ENCODE results near the gene TRPM5.

The TRPM5 gene

GRCh38 chr11:2468363-2469235, 24.3 kb upstream of the TRPM5 start:
- DNase-seq: no peak

DNA sequence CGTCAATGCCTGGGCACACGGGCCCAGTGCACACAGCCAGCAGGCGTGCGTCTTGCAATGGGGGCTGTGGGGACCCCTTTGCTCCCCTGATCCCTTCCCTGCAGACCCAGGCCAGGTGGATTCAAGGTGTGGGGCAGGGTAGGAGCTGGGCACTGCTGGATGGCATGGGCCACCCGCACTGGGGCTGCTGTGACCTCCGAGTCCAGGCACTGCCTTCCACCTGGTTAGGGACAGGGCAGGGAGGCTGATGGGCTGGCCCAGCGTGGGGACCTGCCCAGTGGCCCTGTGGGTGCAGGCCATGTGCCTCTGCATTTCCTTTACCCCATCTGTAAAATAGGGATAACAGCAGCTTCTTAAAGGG, 23.4 kb upstream of the TRPM5 start:
- no peak for DNase-seq

DNA sequence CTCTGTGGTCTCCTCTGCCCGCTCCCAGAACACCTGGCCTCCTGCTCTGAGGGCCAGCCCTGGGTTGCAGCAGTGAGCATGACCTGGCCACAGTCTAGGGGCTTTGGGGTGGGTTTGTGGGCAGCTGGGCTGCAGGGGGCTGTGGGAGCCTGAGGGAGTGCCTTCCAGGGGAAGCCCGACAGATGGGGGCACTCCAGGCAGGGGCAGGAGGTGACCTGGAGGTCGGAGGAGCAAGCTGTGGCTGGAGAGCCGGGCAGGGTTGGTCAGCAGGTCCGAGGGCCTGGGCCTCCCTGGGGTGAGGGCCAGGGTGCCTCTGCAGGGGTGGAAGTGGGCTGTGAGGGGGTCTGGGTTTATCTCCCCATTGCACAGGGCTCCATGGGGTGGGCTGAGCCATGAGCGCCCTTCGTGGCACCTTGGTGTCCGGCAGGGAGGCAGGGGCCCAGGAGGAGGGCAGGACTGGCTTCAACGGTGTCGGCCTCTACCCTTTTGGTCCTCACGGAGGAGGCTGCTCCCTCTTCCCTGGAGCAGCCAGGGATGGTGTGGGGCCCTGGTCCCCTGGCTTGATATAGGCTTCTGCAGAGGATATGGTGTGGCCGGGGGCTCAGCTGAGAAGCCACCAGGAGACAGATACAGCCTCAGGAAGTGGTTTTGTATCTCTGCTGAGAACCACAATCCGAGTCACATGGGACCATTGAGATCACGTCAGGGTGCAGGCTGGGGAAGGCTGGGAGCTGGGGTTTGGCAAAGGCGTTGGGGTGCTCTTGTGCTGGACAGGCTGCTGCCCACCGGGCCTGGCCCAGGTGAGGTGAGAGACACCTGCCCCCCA, 22.8 kb upstream of the TRPM5 start:
- no peak for DNase-seq

- no peak for DNase-seq
These were observed 21.9 kb upstream of the TRPM5 start for GRCh38 chr11:2466069-2466801.

DNA sequence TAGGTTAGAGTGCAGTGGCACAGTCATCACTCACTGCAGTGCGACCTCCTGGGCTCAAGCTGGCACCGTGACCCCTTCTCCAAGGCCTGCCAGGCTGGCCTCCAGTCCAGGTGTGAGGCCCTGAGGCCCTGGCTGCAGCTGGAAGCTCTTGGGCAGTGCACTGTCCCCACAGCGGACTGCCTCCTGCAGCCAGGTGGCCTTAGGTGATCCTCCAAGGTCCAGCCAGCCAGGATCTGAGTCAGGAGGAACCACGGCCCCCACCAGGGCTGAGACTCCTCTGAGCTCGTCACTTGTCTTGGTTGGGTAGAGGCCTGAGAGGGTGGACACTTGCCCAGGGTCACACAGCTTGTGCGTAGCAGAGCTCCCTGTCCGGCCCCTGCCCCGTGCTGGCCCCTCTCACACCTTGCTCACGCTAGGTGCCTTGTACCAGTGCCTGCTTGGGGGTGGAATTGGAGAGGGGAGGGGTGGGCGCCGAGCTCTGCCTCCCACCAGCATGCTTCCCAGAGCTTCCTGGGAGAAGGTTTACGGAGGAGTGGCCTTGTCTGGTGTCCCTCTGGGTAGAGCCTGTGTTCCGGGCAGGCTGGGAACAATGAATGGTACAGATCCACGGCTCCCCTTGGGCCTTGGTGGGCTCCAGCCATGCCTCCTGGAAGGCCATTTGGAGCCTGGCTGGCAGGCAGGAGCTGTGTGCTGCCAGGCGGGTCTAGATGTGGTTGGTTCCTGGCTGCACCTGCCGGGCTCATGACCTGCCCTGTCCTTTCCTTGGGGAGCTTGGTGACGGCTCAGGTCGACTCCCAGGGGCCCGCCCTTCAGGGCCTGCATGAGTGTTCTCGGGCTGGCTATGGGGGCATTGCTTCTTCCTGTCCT, 21.1 kb upstream of the TRPM5 start:
- DNase-seq: no peak

DNA sequence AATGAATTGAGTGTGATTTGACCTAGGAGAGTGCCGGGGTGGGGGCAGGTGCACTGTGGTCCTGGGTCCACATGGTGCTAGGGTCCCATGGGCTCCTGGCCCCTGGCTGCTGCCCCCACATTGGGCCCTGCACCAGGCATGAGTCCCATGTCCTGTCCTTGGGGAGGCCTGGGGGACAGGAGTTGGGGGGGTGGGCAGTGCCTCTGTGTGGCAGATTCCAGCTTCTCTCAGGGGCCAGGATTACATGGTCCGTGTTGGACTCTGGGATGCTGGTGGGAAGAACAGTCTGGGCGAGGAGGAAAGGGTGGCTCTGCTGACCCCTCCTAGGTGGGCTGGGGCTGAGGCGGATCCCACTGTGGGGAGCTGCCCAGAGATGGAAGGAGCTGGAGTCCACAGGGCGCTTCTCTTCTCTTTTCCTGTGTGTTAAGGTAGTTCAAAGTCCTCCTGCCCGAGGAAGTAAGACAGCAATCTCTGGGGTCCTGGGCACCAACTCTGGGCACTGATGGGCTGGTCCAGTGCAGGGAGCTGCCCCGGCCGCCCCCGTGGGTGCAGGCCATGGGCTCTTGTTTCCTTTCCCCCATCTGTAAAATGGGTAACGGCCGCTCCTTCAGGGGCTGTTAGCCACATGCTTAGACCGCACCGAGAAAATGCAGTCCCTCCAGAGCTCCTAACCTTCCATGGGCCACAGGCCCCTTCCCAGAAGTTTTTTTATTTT, 20.3 kb upstream of the TRPM5 start:
- DNase-seq: no peak

- DNase-seq: no peak
These were observed 19.5 kb upstream of the TRPM5 start for GRCh38 chr11:2463766-2464277.

- no peak for DNase-seq
These were observed 18.9 kb upstream of the TRPM5 start for GRCh38 chr11:2462986-2463765.

DNA sequence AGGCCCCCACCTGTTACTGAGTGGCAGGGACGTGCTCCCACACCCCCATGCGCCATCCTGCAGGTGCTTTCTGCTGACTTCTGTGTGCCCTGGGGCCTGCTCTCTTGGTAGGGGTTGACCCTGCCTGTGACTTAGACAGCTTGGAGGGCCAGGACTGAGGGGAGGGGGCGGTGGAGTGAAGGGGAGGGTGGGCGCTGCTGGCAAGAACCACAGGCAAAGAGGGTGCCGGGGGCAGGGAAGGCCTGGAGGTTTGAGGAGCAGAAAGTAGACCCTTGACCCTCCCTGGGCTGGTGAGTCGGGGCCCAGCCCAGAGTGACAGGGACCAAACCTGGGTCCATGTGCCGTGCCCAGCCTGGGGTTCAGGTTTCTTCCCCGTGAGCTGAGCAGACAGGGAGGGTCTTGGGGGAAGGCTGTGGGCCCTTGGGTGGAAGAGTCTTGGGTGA, 18.2 kb upstream of the TRPM5 start:
- no peak for DNase-seq

GRCh38 chr11:2461956-2462542, 17.7 kb upstream of the TRPM5 start:
- no peak for DNase-seq

GRCh38 chr11:2461253-2461955, 17.1 kb upstream of the TRPM5 start:
- DNase-seq: no peak

GRCh38 chr11:2460540-2461252, 16.4 kb upstream of the TRPM5 start:
- no peak for DNase-seq

DNA sequence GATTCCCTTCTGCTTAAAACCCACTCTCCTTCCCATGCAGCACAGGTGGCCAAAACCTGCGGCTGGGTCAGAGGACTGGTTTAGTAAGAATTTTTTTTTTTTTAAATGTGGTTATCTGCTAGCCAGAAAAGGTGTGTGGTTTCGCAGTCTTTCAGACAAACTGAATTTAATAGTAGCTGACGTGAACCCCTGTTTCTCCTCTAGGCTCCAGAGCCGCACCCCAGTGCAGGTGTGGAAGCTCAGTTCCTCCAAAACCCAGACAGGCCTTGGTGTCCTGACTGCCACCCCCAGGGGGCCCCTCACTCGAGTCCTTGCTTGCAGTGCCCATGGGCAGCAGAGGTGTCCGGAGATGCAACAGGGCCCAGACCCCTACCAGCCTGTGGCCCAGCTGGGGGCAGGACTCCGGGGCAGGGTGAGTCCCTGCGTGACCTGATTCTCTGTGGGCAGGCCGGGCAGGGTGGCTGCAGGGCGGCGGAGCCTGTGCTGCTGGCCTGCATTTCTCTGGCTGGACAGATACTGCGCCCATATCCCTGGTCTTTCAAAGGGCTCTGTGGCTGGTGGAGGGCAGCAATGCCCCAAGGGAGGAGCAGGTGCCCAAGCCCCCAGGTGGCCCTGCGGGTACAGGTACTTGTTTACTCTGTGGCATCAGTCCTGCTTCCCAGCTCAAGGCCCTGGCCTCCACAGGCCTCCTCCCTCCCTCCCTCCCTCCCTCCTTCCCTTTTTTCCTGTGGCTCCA, 15.7 kb upstream of the TRPM5 start:
- DNase-seq: no peak

DNA sequence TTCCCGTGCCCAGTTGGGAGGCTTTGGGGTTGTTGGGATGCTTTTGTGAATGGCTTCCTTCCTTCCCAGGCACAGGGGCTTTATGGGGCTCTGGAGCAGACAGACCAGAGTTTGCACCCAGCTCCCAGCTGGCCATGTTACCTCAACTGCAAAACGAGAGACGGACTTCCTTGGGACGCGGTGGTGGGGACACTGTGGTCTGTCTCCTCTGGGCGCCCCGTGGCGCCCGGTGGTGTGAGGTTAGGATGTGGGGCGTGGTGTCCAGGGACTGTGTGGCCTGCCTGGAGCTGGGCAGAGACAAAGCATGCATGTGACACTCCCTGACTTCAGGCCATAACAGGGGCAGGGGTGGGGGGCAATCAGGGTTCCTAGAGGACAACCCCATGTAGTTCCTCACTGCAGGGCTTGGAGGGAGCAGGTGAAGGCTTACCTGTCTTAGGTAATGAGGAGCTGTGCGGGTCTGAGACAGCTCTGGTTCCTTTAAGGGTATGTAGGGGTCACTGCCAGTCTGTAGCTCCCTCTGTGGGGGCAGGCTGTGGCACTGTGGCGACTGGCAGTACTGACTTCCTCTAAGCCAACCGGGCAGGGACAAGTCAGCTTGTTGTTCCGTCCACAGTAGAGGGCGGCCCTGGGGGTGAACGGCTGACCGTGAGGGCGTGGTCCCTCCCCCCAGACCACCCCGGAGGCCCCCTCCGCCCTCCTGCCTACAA, 14.9 kb upstream of the TRPM5 start:
- no peak for DNase-seq

- DNase-seq: no peak
These were observed 14.0 kb upstream of the TRPM5 start for GRCh38 chr11:2458321-2458720.

GRCh38 chr11:2453436-2453835, 9.1 kb upstream of the TRPM5 start:
- DNase-seq: no peak

DNA sequence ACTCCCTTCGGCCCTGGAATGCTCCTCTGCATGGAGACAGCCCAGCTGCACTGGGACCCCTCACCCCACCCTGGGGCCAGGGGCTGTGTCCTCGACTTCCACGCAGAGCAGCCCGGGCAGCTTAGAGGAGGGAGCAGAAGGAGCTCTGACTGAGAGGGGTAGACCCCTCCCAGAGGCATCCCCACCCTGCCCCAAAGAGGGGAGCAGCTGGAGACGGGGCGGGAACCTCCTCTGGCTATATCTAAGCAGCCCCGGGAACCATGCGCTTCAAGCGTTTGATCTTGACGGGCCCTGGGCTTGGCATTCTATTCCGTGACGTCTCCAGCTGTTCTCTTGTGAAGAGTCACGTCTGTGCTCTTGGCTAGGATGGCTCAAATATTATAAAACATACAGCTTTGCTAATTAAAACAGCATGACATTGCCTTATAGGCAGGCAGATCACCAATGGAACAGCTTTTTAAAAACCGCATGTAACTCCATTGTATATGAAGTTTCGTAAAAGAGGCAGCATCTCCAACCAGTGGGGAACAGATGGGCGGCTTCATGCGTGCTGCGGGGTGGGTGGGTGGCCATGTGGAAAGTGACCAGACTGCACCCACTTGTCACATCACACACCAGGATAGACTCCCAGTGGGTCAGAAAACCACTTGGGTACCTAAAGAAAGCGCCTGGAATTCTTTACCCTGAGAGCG, 8.2 kb upstream of the TRPM5 start:
- DNase-seq: no peak
